Right renal pelvis (tissue), 4 donors: ENCODE results near the gene SRL. TPM values are rescaled to one million over a fixed set of nuclear protein-coding genes. Genes with fewer than 3 reads are reported as not detected.
"Not testable (repeated sequence)": the region's sequence is repeated elsewhere in the genome, so short reads cannot be mapped to it uniquely, and the experiment has no call there.

Experiments used
- DNase-seq, 4 donors: peaks; one replicate each; pipeline ENCODE4 v3.0.0-alpha.2; 2013; ENCODE audit warnings: low read depth in 4 of 4, low spot score in 3 of 4, missing footprints in 1 of 4
- polyA plus RNA-seq, 4 donors: library from polyadenylated mRNA; unstranded; fragments of 120-200 nt; gene quantifications; one replicate each; pipeline ENCODE4 v1.2.1, GENCODE V29; 2013; ENCODE audit not compliant: insufficient read length in 4 of 4

Gene SRL
- polyA plus RNA-seq, 4 donors, result 1.2 to 1.7 (median 1.4) TPM

DNA sequence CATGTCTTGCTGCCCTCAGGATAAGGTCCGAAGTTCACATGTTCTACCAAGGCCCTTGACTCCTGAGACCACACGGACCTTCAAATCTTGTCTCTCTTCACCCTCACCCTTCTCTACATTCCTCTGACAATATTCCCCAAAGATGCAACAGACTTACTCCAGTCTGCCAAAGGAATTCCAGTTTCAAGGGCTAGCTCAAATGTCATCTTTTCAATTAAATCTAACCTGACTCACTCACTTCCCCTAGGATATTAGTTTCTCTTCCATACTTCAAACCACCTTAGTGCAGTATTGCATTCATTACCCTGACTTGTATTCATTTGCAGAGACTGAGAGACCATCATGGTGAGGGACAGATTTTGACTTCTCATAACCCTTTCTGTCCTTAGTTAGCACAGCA lies 66.0 kb downstream of the SRL start:
- DNase-seq, result no peak

DNA sequence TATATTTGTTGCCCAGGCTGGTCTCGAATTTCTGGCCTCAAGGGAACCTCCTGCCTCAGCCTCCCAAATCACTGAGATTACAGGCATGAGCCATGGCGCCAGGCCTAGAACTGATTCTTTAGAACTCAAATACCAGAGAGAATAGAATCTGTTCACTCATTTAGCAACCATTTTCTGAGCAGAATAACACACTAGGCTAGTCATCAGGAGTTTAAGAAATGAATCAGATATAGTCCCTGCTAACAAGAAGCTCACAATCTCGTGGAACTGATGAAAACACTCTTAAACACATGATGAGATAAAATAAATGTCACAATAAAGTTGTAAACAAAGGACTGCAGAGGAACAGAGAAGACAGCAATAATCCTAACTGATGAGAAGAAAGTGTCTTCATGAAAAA lies 69.8 kb downstream of the SRL start:
- DNase-seq, result no peak

DNA sequence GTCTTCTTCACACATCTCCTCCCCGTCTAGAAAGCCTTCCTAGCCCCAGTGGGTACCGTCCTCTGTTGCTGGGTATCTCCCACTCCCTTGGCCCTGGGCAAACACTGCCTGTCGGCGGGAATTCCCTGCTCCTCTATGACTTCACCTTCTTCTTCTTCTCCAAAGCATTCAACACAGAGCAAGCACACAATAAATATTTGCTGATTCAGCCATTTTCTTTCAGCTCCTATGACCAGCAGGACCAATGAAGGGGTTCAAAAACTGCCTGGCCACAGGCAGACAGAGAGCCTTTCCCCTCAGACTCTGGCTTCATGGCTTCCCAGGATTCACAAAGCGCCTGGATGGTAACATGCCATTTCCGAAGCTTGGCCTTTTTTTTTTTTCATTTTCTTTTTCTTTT lies 72.5 kb downstream of the SRL start:
- DNase-seq, result no peak

DNA sequence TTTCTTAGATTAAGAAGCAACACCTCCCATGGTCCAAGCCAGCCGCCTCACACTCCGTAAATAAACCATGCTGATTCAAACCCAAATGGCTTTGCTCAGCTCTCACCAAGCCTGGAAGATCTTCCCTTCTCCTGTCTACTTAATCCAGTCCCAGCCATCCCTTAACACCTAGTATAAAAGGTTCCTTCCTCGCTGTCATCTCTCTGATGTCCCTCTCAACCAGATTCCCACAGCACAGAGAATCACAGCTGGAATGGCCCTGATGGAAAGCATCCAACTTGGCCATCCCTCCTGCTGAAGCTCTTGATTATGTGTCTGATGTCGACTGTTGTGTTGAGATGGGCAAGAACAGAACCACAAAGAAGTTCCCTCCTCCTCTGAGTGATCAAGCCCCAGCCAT lies 75.1 kb downstream of the SRL start:
- DNase-seq, result no peak

DNA sequence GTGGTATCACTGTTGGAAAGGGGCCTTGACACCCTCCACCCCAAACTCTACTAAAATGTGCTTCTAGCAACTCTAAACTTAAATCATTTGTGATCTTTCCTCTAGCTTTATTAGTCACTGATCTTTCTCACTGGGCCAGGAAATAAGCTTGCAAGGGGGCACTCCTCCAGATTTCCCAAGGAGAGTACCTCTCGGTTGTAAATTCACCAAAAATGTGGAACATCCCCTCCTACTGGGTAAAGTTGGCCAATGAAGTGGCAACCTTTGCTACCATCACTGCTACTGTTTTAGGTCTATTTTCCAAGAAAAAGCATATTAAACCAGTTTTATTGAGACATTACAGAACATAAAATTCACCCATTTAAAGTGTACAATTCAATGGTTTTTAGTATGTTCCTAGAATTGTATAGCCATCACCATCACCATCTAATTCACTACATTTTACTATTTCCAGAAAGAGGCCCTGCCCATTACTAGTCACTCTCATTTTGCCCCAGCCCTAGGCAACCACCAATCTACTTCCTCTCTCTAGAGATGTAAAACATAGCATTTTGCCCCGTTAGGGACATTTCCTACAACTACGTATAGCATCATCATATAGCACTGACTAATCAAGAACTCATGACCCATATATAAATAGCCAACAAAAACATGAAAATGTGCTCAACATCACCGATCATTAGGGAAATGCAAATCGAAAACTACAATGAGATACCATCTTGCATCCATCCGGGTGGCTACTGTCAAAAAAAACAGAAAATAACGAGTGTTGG lies 81.0 kb downstream of the SRL start:
- DNase-seq, result no peak

DNA sequence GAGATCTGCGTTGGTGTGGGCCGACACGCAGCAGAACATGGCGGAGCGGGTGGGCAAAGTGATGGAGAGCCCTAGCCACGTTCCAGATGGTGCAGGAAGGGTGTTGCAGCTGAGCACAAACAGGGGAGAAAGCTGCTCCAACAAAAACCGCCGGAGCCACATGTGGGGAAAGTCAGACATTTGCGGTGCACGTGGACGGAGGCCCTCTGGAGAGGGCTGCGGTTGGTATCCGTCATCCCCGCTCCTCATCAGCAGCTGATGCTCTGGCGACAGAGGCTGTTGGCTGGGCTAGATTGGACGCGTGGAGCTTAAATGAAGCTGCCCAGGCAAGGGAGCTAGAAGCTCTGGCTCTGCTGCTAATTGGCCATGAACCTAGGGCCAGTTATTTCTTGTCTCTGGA lies 82.2 kb downstream of the SRL start:
- DNase-seq, result no peak

DNA sequence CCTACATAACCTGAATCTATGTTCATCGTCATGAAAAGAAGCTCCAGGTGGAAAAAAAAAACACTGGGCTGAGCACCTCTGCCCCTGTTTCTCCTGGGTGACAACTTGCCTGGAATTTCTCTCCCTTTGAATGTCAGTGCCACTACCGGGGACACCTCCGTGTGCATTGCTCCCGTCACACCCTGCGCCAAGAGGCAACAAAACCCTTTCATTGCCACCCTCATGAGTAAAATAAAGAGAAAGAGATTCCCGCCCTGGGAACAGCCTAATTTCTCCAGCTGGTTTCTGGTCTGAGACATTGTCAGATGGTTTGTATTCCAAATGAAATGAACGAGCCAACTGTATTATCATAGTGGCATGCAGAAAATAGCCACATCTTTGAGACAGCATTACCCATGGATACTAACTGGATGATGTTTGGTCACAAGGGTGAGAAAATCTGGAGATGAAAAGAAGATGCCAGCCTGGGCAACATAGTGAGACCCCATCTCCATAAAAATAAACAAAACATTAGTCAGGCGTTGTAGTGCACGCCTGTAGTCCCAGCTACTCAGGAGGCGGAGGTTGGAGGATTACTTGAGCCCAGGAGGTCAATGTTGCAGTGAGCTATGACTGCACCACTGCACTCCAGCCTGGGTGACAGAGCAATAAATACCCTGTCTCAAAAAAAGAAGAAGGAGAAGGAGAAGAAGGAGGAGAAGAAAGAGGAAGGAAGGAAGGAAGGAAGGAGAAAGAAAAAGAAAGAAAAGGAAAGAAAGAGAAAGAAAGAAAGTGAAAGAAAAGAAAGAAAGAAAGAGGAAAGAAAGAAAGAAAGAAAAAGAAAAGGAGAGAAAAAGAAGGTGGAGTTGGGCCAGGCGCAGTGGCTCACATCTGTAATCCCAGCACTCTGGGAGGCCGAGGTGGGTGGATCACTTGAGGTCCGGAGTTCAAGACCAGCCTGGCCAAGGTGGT lies 83.5 kb downstream of the SRL start:
- DNase-seq, result no peak

DNA sequence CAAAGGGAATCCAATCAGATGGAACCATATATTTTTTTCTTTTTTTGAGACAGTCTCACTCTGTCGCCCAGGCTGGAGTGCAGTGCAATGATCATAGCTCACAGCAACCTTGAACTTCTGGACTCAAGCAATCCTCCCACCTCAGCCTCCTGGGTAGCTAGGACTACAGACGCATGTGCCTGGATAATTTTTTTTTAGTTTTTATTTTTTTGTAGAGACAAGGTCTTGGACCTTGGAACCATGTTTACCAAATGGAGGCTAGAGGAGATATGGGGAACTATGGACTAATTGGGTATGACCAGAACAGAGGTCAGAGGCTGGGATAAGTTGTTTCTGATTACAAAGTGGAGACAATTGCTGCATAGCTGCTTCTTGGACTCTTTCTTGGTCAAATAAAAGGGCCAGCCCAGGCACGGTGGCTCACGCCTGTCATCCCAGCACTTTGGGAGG lies 84.5 kb downstream of the SRL start:
- DNase-seq, result no peak

DNA sequence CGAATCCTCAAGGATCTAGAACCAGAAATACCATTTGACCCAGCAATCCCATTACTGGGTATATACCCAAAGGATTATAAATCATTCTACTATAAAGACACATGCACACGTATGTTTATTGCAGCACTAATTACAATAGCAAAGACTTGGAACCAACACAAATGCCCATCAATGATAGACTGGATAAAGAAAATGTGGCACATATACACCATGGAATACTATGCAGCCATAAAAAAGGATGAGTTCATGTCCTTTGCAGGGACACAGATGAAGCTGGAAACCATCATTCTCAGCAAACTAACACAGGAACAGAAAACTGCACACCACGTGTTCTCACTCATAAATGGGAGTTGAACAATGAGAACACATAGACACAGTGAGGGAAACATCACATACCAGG lies 85.4 kb downstream of the SRL start:
- DNase-seq, result not testable (repeated sequence)

DNA sequence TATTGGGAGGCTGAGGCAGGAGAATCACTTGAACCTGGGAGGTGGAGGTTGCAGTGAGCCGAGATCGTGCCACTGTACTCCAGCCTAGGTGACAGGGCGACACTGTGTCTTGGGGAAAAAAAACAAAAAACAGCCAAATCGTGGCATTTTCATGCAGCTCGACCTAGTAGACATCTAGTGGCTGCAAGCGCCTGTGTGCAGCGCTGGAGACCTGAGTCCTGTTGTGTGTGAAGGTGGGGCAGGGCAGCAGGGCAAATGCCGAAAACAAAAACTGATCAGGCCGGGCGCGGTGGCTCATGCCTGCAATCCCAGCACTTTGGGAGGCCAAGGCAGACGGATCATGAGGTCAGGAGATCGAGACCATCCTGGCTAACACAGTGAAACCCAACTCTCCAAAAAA lies 88.5 kb downstream of the SRL start:
- DNase-seq, result not testable (repeated sequence)

DNA sequence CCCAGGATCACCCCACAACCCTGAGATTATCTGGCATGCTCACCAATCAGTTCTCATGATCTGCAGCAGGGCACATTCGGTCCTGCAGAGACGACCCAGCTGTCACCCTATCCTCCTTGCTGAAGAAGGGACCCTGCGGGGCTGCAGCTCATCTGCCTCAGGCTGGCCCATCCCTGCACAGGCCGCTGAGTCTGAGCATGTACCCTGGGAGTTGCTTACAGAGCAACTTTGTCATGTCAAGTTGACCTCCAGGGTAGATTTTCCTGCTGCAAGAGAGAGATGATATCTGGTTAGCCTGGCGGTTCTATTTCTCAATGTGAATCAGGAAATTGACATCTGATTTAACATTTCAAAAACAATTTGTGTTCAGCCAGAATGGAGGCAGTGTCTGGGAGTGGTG lies 89.6 kb downstream of the SRL start:
- no peak for DNase-seq

DNA sequence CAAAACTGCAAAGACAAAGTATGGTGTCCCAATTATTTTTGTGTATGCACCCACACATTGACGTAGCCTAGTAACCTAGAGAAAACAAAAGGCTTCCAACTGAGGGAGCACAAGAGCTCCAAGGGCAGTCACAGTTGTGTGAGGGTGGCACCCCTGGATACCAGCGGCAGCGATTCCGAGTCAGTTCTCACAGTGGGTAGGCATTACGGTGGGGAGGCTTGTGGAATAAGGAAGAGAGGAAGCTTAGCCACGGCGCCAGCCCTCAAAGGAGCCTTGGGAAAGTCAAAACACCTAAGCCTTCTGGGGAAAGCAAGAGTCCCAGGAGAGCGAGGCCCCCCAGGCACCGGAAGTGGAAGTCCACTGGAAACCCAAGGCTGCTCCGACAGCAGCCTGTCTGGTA lies 94.6 kb downstream of the SRL start:
- no peak for DNase-seq

DNA sequence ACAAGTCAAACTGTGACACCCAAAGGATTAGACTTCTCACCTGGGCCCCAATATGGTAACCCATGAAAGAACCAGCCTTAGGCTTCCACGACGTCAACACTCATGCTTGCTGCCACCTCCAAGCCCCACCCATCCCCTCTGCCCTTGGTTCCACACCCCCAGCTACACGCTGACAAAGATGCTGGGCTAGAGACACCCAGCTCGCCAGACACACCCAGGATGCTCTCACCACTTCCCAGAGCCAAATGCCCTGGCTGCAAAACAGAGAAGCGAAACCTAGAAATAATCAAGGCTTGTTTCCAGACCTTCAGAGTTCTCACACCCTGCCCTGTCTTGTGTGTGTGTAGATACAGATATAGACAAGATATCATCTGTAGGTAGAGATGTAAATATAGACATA lies 99.6 kb downstream of the SRL start:
- no peak for DNase-seq

DNA sequence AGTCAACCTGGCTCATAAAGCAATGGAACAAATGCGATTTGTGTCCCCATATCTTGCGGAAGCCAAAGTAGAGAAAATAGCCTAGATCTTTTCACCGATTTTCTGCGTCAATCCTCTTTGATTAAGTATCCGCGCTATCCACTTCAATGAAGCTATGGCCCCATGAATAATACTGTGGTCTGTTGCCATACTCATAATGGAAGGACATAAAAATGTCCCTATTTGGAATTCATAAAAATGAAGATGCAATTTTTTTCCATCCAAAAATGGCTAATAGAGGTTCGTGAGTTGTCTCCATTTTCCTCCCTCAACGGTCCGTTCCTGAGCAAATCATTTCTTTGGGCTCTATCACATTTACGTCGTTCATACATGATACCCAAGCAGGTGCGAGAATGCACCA lies 100.3 kb downstream of the SRL start:
- DNase-seq, result no peak

DNA sequence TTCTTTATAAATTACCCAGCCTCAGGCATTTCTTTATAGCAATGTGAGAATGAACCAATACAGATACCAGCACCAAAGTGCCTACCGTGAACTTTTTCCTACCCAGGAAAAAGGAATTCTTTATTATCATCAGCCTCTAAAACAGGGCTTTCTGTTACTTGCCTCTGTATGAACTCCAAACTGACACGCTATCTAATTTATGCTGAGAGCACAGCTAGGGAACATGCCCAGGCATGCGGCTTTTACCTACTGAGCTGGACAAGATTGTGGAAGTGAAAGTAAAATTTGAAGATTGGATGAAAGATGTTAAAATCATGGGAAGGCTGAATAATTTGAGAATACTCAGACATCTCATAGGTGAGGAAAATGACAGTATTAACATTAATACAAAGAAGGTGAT lies 101.2 kb downstream of the SRL start:
- DNase-seq, result no peak

DNA sequence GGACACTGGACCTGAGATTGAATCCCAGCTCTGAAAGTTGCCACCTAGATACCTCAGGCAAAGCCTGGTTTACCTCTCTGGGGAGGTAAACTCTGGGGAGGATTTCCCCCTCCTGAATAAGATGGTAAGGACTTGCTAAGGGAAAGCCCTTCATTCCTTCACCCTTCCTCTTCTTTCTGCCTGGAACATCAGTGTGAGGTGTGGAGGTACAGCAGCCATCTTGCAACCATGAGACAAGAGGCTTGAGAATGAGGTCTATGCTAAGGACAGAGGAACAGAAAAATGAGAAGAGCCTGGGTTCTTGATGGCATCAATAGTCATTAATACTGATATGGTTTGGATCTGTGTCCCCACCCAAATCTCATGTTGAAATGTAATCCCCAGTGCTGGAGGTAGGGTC lies 101.9 kb downstream of the SRL start:
- DNase-seq, result no peak

Other genes with a start within 250 kb of the SRL start
- 10 to 100 TPM in 1 of 4 donors, 1 to 10 TPM in 3; 7.9 to 10.4 (median 9.7) TPM for gene ADCY9, start 125.6 kb downstream of the SRL start, polyA plus RNA-seq
- gene TFAP4, start 30.9 kb upstream of the SRL start, polyA plus RNA-seq, result 10 to 100 TPM; 16.9 to 21.6 (median 18.3) TPM
- gene GLIS2, start 74.0 kb upstream of the SRL start, polyA plus RNA-seq, result 10 to 100 TPM; 41.2 to 55.1 (median 42.4) TPM
- gene PAM16, start 109.2 kb upstream of the SRL start, polyA plus RNA-seq, result 10 to 100 TPM; 21.4 to 32.2 (median 22.6) TPM
- 10 to 100 TPM; 43.5 to 74.1 (median 48.2) TPM for gene VASN, start 129.8 kb upstream of the SRL start, polyA plus RNA-seq
- 10 to 100 TPM; 15.1 to 22.0 (median 16.9) TPM for gene CORO7, start 174.5 kb upstream of the SRL start, polyA plus RNA-seq
- 10 to 100 TPM; 37.1 to 41.0 (median 40.1) TPM for gene DNAJA3, start 183.8 kb upstream of the SRL start, polyA plus RNA-seq
- gene NMRAL1, start 232.5 kb upstream of the SRL start, polyA plus RNA-seq, result 10 to 100 TPM; 31.2 to 47.1 (median 41.6) TPM
- 10 to 100 TPM; 47.2 to 54.9 (median 47.7) TPM for gene HMOX2, start 234.3 kb upstream of the SRL start, polyA plus RNA-seq